Esophagus muscularis mucosa (tissue), 4 donors: ENCODE data around the gene LFNG. TPM values are rescaled to one million over a fixed set of nuclear protein-coding genes. Genes with fewer than 3 reads are reported as not detected.

Source experiments
- DNase-seq: peaks from one replicate; pipeline ENCODE4 v3.0.0-alpha.2; 2017; ENCODE audit errors: extremely low spot score
- H3K27ac ChIP-seq, 4 donors: fragments of 200-600 bp; sonication (generic); replicated peaks in 1 of 4; 1 replicate in 3 of 4; 2 replicates in 1 of 4; pipeline ENCODE4 v1.5.1; 2016 to 2019; ENCODE audit warnings: mild to moderate bottlenecking in 1 of 4
- H3K27me3 ChIP-seq, 4 donors: fragments of 200-600 bp; sonication (generic); one replicate each; pipeline versions ENCODE4 v1.5.1 to v1.6.0; 2016 to 2019
- H3K36me3 ChIP-seq, 4 donors: fragments of 200-600 bp; sonication (generic); one replicate each; pipeline ENCODE4 v1.5.1; 2016 to 2019
- H3K4me1 ChIP-seq, 4 donors: fragments of 200-600 bp; sonication (generic); one replicate each; pipeline ENCODE4 v1.5.1; 2016 to 2019
- H3K4me3 ChIP-seq, 4 donors: fragments of 200-600 bp; sonication (generic); 1 replicate in 2 of 4; 2 replicates in 2 of 4; pipeline ENCODE4 v1.5.1; 2016 to 2019; ENCODE audit warnings: mild to moderate bottlenecking in 4 of 4, moderate library complexity in 1 of 4
- H3K9me3 ChIP-seq, 4 donors: fragments of 200-600 bp; sonication (generic); 1 replicate in 3 of 4; 2 replicates in 1 of 4; pipeline ENCODE4 v1.5.1; 2016 to 2019
- CTCF ChIP-seq, 3 experiments: fragments of 200-600 bp in 2 of 3; fragments of 450-650 bp in 1 of 3; sonication (generic) in 2 of 3; IDR thresholded peaks; one replicate each; pipeline ENCODE4 v1.5.1; 2017 to 2019; ENCODE audit warnings: antibody characterized with exemption in 3 of 3, mild to moderate bottlenecking in 2 of 3, moderate library complexity in 1 of 3
- EP300 ChIP-seq: sonication (generic); formaldehyde crosslinking; IDR thresholded peaks from one replicate; pipeline ENCODE4 v1.6.1; 2017; ENCODE audit warnings: antibody characterized with exemption
- POLR2A ChIP-seq: fragments of 450-650 bp; IDR thresholded peaks from one replicate; pipeline ENCODE4 v1.6.1; 2017; ENCODE audit warnings: antibody characterized with exemption, moderate library complexity, mild to moderate bottlenecking, low read depth
- POLR2AphosphoS5 ChIP-seq, 2 donors: sonication (generic); formaldehyde crosslinking; IDR thresholded peaks; one replicate each; pipeline ENCODE4 v1.6.1; 2017; ENCODE audit warnings: antibody characterized with exemption in 2 of 2
- WGBS: methylation state at CpG from one replicate; pipeline ENCODE4 v1.1.5; 2018; 5-methylcytosine and 5-hydroxymethylcytosine counted together
- intact Hi-C: fragments of 100-400 bp; cut with DNase I; formaldehyde crosslinking; loops from one replicate; pipeline ENCODE4 v1.15.1; 2023
- total RNA-seq, 4 donors: library from RNA; depleted of rRNA; stranded (reverse); fragments of >200 nt; gene quantifications; one replicate each; pipeline versions ENCODE4 v1.1.0 to v1.2.1, GENCODE V29; 2016

Gene LFNG
- total RNA-seq, 4 donors from 2014 or later: 6.1 to 10.7 (median 8.3) TPM

- H3K4me1 ChIP-seq: no peaks in the 10 kb centered on the region
- intact Hi-C loops: no loop called here
- H3K9me3 ChIP-seq: no peaks in the 10 kb centered on the region
- H3K27ac ChIP-seq: no peak overlapping the region
- peaks cover 45 to 97% (median 86%) of the 10 kb centered on the region in 4 donors for H3K36me3 ChIP-seq
- TF ChIP-seq POLR2AphosphoS5 (IDR thresholded peaks at IDR 0.05) (no peak), EP300 (no peak), CTCF (IDR thresholded peaks at IDR 0.05) (no peak), POLR2A (no peak)
- no peak overlapping the region for H3K4me3 ChIP-seq
- 98% methylated on average over 4 of the region's 20 CpGs for WGBS
- H3K27me3 ChIP-seq: no peaks in the 10 kb centered on the region
- no peak for DNase-seq
Measured at GRCh38 chr7:2545746-2546425, 26.3 kb downstream of the LFNG start.

GRCh38 chr7:2546776-2547586 is 27.4 kb downstream of the LFNG start:
- Histone ChIP-seq H3K9me3 (no peaks in the 10 kb centered on the region), H3K4me3 (no peak overlapping the region), H3K27ac (no peak overlapping the region), H3K4me1 (no peaks in the 10 kb centered on the region), H3K27me3 (no peaks in the 10 kb centered on the region), H3K36me3 (peaks cover 36 to 92% (median 75%) of the 10 kb centered on the region in 4 donors)
- 90% methylated on average over 29 of the region's 31 CpGs for WGBS
- no peak for DNase-seq
- intact Hi-C loops: no loop called here
- TF ChIP-seq POLR2A: no peak
- no peak for TF ChIP-seq EP300
- no peak for TF ChIP-seq POLR2AphosphoS5 (IDR thresholded peaks at IDR 0.05)
- no peak for TF ChIP-seq CTCF (IDR thresholded peaks at IDR 0.05)

GRCh38 chr7:2551418-2551817 is 31.8 kb downstream of the LFNG start:
- no peak overlapping the region for H3K27ac ChIP-seq
- no peak overlapping the region for H3K4me3 ChIP-seq
- 94% methylated on average over 8 of the region's 8 CpGs for WGBS
- TF ChIP-seq POLR2AphosphoS5 (IDR thresholded peaks at IDR 0.05): no peak
- no peak for TF ChIP-seq CTCF (IDR thresholded peaks at IDR 0.05)
- TF ChIP-seq EP300: no peak
- no peak for TF ChIP-seq POLR2A
- intact Hi-C loops: no loop called here
- no peak for DNase-seq
- H3K4me1 ChIP-seq: peaks cover 23 to 35% (median 32%) of the 10 kb centered on the region in 4 donors
- no peaks in the 10 kb centered on the region for H3K27me3 ChIP-seq
- peaks cover 14 to 56% (median 34%) of the 10 kb centered on the region in 4 donors for H3K36me3 ChIP-seq
- no peaks in the 10 kb centered on the region for H3K9me3 ChIP-seq

GRCh38 chr7:2553108-2553507 is 33.5 kb downstream of the LFNG start:
- Histone ChIP-seq H3K27ac (no peak overlapping the region), H3K36me3 (peaks cover 0 to 39% (median 17%) of the 10 kb centered on the region in 4 donors), H3K9me3 (no peaks in the 10 kb centered on the region), H3K4me3 (no peak overlapping the region), H3K4me1 (peaks cover 30 to 43% (median 36%) of the 10 kb centered on the region in 4 donors), H3K27me3 (no peaks in the 10 kb centered on the region)
- intact Hi-C loops: no loop called here
- no peak for DNase-seq
- 95% methylated on average over 10 of the region's 10 CpGs for WGBS
- TF ChIP-seq POLR2A (no peak), CTCF (IDR thresholded peaks at IDR 0.05) (no peak), POLR2AphosphoS5 (IDR thresholded peaks at IDR 0.05) (no peak), EP300 (no peak)
